HL-60 (cell line): ENCODE data around the gene MAP3K8.
"Not testable (repeated sequence)": the region's sequence is repeated elsewhere in the genome, so short reads cannot be mapped to it uniquely, and the experiment has no call there.

Source experiments
- DNase-seq, 2 experiments: peaks; one replicate each; pipeline ENCODE4 v3.0.0-alpha.2; 2010 to 2020; ENCODE audit warnings: low read depth in 1 of 2, low spot score in 1 of 2
- H3K27ac ChIP-seq: fragments of 250-450 bp; sonication (Bioruptor Pico); replicated peaks from 2 replicates; pipeline ENCODE4 v1.5.1; 2020; ENCODE audit warnings: mild to moderate bottlenecking, moderate library complexity
- H3K27me3 ChIP-seq: fragments of 250-450 bp; sonication (Bioruptor Pico); 2 replicates; pipeline ENCODE4 v1.5.1; 2021; ENCODE audit warnings: mild to moderate bottlenecking, moderate library complexity; ENCODE audit not compliant: insufficient read depth, poor library complexity, severe bottlenecking
- H3K4me3 ChIP-seq: replicated peaks from 2 replicates; pipeline ENCODE4 v1.5.1; 2011; ENCODE audit warnings: mild to moderate bottlenecking, control low read depth, low read length; ENCODE audit not compliant: insufficient read depth
- GABPA ChIP-seq: IDR thresholded peaks from 2 replicates; pipeline ENCODE4 v1.6.1; 2012; ENCODE audit warnings: low read depth
- POLR2AphosphoS5 ChIP-seq: IDR thresholded peaks from 2 replicates; pipeline ENCODE4 v1.6.1; 2012; ENCODE audit warnings: low read depth
- SPI1 ChIP-seq: IDR thresholded peaks from 2 replicates; pipeline ENCODE4 v1.6.1; 2012; ENCODE audit warnings: low read depth, mild to moderate bottlenecking, borderline replicate concordance
- TF ChIP-seq, protein P1 (sequence below): IDR thresholded peaks from 2 replicates; pipeline ENCODE4 v1.6.1; 2012; ENCODE audit warnings: low read depth; ENCODE audit not compliant: insufficient replicate concordance
- TF ChIP-seq, protein P2 (sequence below): IDR thresholded peaks from one replicate; pipeline ENCODE4 v1.5.1; 2011; ENCODE audit warnings: low read length, control low read depth, inconsistent platforms; ENCODE audit not compliant: insufficient read depth

Gene MAP3K8

GRCh38 chr10:30422151-30422695, 11.8 kb upstream of the MAP3K8 start:
- peak in 1 of 2 experiments; percentile 50 for DNase-seq
- Histone ChIP-seq H3K27ac (peak overlapping the region; percentile 88), H3K4me3 (no peak overlapping the region), H3K27me3 (no peaks in the 10 kb centered on the region)
- TF ChIP-seq, protein P1, sequence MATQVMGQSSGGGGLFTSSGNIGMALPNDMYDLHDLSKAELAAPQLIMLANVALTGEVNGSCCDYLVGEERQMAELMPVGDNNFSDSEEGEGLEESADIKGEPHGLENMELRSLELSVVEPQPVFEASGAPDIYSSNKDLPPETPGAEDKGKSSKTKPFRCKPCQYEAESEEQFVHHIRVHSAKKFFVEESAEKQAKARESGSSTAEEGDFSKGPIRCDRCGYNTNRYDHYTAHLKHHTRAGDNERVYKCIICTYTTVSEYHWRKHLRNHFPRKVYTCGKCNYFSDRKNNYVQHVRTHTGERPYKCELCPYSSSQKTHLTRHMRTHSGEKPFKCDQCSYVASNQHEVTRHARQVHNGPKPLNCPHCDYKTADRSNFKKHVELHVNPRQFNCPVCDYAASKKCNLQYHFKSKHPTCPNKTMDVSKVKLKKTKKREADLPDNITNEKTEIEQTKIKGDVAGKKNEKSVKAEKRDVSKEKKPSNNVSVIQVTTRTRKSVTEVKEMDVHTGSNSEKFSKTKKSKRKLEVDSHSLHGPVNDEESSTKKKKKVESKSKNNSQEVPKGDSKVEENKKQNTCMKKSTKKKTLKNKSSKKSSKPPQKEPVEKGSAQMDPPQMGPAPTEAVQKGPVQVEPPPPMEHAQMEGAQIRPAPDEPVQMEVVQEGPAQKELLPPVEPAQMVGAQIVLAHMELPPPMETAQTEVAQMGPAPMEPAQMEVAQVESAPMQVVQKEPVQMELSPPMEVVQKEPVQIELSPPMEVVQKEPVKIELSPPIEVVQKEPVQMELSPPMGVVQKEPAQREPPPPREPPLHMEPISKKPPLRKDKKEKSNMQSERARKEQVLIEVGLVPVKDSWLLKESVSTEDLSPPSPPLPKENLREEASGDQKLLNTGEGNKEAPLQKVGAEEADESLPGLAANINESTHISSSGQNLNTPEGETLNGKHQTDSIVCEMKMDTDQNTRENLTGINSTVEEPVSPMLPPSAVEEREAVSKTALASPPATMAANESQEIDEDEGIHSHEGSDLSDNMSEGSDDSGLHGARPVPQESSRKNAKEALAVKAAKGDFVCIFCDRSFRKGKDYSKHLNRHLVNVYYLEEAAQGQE: no peak
- TF ChIP-seq, protein P2, sequence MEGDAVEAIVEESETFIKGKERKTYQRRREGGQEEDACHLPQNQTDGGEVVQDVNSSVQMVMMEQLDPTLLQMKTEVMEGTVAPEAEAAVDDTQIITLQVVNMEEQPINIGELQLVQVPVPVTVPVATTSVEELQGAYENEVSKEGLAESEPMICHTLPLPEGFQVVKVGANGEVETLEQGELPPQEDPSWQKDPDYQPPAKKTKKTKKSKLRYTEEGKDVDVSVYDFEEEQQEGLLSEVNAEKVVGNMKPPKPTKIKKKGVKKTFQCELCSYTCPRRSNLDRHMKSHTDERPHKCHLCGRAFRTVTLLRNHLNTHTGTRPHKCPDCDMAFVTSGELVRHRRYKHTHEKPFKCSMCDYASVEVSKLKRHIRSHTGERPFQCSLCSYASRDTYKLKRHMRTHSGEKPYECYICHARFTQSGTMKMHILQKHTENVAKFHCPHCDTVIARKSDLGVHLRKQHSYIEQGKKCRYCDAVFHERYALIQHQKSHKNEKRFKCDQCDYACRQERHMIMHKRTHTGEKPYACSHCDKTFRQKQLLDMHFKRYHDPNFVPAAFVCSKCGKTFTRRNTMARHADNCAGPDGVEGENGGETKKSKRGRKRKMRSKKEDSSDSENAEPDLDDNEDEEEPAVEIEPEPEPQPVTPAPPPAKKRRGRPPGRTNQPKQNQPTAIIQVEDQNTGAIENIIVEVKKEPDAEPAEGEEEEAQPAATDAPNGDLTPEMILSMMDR: no peak
- TF ChIP-seq POLR2AphosphoS5 (no peak), SPI1 (no peak), GABPA (no peak)

DNA sequence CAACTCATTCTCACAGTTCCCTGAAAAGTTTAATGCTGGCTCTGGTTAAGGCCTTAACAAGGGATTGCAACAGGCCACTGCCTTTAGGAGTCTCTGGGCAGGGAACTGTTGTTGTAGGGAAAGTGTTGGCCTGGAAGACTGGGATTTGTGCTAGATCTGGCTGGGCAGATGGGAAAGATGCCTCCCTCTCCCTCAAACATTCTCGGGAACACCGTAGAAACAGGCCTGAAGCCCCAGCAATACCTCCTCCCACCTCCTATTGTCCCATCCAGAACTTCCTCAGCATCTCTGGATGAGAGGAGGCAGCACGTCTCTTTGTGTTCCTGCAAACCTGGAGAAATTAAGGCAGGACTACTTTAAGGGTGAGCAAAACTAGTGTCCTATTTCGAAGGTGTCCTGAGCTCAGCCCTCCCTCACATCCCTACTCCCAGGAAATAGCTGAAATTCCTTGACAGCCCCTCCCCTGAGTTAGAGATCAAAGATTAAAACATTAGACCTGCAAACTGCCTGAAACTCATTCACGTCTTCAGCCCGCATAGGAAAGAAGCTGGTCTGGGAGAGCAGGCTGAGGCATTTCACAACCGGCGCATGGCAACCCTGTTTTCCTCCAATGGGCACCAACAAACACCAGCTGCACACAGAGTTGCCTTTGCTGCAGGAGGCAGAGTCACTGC, 10.9 kb upstream of the MAP3K8 start:
- peak in 1 of 2 experiments; percentile 94 for DNase-seq
- H3K4me3 ChIP-seq: no peak overlapping the region
- TF ChIP-seq GABPA (no peak), SPI1 (no peak), POLR2AphosphoS5 (peak; percentile 72)
- TF ChIP-seq, protein P2: no peak
- TF ChIP-seq, protein P1: peak; percentile 49
- H3K27me3 ChIP-seq: no peaks in the 10 kb centered on the region
- H3K27ac ChIP-seq: peak overlapping the region; percentile 88

DNA sequence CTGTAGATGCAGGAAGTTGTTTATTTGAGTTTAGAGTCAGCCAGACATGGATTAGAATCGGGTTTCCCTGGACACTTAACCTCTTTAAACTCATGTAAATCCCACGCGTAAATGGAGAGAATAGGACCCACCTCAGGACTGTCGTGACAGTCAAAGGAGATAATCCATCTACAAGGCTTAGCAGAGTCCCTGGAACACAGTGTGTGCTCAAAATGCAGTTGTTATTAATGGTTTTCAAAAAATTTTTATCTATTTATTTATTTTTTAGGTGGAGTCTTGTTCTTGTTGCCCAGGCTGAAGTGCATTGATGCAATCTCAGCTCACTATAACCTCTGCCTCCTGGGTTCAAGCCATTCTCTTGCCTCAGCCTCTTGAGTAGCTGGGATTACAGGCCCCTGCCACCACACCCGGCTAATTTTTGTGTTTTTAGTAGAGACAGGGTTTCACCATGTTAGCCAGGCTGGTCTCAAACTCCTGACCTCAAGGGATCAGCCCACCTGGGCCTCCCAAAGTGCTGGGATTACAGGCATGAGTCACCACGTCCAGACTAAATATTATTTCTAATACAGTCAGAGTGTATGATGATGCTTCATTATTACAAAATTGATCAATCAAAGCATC, 10.2 kb upstream of the MAP3K8 start:
- not testable (repeated sequence) for H3K27me3 ChIP-seq, H3K4me3 ChIP-seq, DNase-seq
- peak overlapping the region; percentile 88 for H3K27ac ChIP-seq

DNA sequence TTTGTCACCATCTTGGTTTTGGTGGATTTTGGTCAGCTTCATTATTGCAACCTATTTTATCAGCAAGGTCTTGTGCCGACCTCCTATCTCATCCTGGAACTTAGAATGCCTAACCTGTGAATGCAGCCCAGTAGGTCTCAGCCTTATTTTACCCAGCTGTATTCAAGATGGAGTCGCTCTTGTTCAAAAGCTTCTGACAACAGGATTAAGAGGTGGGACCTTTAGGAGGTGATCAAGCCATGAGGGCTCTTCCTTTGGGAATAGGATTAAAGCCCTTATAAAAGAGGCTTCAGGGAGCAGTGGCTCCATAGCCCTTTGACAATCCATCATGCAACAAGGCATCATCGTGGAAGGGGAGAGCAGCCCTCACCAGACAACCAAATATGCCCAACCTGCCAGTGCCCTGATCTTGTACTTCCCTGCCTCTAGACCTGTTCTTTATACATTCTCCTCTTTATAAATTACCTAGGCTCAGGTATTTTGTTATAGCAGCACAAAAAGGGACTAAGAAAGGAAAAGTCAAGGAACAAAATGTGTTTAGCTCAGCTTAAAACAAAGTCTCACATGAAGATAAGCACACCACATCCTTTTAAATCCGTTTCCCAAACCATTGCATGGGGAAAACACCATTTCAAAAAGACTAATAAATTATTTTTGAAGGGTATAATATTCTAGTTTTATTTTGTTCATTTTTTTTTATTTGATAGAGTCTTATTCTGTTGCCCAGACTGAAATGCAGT, 8.5 kb upstream of the MAP3K8 start:
- no peak for DNase-seq
- TF ChIP-seq GABPA: no peak
- TF ChIP-seq, protein P2: no peak
- TF ChIP-seq POLR2AphosphoS5: no peak
- TF ChIP-seq, protein P1: no peak
- no peak for TF ChIP-seq SPI1
- Histone ChIP-seq H3K27ac (no peak overlapping the region), H3K4me3 (no peak overlapping the region), H3K27me3 (no peaks in the 10 kb centered on the region)
